GM12873 (cell line): ENCODE data around the gene FOSB.
A peak's percentile ranks its signal among the peaks of the same experiment; 100 is the strongest.

Source experiments
- TF ChIP-seq, protein P1 (sequence below): IDR thresholded peaks from 2 replicates; pipeline ENCODE4 v1.5.1; 2012; ENCODE audit warnings: low read depth, mild to moderate bottlenecking, moderate library complexity, low read length, control low read depth; ENCODE audit not compliant: insufficient read depth; ENCODE audit errors: missing control alignments

FOSB gene

DNA sequence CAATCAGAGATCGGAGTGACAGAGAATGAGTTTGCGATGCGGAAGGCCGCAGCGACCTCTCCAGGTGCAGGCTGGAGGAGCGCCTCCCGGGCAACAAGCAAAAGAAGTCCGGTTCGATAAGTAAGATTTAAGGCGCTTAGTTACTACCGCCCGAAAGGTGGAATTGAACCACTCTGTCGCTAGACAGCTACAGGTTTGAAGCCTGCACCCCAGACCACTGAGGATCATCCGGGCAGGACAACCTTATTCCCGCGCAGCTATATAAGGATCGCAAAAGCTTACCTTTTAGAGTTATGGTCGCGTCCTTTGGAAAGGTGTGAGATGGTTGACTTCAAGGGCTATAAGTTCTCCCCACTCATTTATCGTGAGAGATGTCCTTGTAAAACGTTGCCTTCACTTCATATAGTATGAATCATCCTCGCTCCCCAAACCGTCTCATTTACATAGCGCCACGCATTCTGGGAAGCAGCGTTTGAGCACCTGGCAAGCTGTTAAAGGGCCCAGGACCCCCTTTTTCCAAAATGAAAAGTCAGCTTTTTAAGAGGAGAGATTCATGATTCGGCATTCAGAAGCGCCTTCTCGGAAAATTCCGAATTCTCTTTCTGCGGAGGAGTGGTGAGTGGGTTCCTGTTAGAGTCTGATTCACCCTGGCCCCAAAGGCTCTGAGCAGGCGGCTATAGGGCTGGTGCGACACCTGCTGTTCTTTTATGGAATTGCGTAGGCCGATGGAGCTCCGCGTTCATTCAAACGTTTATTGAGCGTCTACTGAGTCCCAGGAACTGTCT, 10.8 kb downstream of the FOSB start:
- TF ChIP-seq, protein P1, sequence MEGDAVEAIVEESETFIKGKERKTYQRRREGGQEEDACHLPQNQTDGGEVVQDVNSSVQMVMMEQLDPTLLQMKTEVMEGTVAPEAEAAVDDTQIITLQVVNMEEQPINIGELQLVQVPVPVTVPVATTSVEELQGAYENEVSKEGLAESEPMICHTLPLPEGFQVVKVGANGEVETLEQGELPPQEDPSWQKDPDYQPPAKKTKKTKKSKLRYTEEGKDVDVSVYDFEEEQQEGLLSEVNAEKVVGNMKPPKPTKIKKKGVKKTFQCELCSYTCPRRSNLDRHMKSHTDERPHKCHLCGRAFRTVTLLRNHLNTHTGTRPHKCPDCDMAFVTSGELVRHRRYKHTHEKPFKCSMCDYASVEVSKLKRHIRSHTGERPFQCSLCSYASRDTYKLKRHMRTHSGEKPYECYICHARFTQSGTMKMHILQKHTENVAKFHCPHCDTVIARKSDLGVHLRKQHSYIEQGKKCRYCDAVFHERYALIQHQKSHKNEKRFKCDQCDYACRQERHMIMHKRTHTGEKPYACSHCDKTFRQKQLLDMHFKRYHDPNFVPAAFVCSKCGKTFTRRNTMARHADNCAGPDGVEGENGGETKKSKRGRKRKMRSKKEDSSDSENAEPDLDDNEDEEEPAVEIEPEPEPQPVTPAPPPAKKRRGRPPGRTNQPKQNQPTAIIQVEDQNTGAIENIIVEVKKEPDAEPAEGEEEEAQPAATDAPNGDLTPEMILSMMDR: peak; percentile 98

DNA sequence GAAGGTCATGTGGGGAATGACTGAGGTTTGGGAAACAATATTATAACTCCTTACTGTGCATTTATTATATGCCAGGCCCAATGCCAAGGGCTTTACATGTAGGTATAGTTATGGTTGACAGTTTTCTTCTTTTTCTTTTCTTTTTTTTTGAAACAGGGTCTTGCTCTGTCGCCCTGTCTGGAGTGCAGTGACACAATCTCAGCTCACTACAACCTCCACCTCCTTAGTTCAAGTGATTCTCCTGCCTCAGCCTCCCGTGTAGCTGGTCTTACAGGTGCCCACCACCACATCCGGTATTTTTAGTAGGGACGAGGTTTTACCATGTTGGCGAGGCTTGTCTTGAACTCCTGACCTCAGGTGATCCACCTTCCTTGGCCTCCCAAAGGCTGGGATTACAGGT, 15.2 kb downstream of the FOSB start:
- TF ChIP-seq, protein P1: no peak

DNA sequence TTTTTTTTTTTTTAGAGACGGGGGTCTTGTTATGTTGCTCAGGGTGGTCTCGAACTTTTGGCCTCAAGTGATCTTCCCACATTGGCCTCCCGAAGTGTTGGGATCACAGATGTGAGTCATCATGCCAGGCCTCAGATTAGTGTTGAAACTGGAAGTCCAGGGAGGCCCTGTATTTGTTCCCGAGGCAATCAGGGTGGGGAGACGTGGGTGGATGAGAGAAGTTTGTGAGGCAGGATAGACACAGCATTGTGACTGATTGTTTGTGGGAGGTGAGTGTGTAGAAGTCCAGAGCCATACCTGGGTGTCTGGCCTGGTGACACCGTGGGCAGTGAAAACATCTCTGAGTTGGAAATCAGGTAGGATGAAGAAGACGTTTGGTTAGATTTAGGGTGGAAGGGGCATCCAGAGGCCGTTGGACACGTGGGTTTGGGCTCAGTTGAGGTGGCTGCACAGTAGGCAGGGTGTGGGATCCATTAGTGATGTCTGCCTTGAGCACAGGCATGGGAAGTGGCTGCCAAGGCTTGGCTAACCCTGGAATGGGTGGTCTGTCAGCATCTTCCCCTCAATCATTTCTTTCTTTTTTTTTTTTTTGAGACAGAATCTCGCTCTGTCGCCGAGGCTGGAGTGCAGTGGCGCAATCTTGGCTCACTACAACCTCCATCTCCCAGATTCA, 16.6 kb downstream of the FOSB start:
- TF ChIP-seq, protein P1: no peak

DNA sequence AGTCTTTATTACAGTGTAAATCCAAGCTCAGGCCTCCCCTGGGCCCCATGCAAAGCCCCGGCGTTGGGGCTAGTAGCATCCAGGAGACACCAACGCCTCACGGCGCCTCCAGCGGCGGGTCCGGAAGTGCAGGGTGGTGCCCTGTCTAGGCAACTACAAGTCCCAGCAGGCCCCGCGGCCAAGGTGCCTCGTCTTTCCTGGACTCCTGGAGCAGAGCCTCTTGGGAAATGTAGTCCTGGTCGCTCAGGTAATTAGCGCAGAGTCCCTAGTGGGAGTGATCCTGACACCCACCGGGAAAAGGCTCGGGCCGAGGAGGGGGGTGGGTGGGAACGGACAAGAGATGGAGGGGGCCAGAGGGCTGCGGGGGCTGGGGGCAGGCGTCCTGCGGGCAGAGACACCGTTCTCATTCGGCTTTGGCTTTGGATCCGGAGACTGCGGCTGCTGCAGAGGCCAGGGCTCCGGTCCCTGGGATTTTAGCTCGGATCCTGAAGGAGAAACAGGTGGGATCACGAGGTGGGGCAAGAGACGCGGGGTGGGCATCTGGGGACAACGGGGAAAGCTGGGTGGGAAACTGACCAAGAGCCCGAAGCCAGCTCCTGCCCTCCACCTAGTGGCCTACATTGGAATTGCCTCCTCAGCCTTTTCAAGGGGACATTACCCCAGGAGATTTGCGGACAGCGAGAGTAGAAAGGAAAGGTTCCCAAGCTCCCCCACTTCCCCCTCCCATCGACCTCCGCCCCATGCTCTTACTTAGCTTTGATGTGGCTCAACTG, 17.7 kb downstream of the FOSB start:
- TF ChIP-seq, protein P1: peak; percentile 96

DNA sequence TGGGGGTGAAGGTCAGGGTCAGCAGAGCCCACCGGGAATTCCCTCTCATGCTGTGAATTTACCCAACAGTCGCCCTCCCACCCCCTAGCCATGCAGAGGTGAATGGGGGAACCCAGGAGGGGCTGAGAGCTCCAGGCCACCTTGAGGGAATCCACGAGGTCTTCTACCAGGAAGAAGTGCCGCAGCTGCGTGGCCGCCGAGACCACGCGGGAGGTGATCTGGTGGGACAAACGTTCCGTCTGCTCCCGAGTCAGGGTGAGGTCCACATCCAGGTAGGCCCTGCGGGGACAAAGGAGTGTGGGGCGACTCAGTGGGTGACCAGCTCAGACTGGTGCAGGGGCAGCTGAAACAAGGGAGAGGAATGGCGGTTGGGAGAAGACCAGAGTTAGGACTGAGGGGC, 20.9 kb downstream of the FOSB start:
- TF ChIP-seq, protein P1: no peak

DNA sequence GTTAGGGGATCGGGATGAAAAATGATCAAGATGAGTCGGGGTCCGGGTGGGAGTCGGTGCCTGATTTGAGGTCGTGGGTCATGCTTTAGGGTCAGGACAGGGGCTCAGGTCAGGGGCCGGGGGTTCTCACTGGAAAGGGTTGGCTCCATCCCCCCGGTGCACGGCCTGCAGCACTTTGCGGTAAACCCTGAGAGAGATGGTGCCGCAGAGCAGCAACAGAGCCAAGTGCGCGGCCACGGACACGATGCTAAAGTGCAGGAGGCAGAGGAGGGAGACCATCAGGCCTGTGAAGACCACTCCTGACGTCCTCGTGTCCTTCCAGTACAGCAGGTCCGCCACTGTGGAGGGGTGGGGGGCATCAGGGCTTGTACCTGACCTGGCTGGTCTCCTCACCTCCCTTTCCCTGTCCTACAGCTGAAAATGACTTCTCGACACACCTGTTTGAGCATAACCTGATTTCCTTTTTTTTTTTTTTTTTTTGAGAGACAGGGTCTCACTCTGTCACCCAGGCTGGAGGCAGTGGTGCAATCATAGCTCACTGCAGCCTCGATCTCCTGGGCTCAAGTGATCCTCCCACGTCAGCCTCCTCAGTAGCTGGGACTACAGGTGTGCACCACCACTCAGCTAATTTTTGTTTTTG, 21.5 kb downstream of the FOSB start:
- TF ChIP-seq, protein P1: no peak
